ENCODE results near the gene TUBB6.

TUBB6 gene

DNA sequence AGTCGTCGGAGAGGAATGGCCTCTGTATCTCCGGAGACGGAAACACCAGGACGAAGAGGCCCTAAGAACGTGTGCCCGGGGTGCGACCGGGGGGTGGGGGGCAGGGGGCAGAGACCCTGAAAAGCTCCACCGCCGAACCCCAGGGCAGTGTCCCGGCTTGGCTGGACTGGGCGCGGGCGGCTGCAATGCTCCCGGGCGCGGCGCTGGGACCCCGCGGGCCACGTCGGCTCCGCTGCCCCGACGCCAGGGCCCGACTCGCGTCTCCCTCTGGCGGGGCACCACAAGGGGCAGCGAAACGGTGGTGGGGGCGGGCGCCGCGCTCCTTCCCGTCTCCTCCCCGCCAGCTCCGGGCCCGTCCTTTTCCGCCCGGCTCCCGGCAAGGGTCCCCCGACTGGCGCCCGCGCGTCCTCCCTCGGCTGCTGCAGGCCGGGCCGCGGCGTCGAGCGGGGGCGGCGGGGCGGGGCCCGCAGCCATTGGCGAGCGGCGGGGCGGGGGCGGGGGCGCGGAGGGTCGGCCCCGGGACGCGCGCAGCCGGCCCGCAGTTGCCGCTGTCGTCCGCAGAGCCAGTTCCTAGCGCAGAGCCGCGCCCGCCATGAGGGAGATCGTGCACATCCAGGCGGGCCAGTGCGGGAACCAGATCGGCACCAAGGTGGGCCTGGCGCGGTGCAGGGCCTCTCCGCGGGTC, at the start of gene TUBB6:
TSS of gene TUBB6 (plus strand) at position 541 of the 685 bp plus-strand sequence. CDS start at position 593, 52 bp downstream.
- no peak for DNase-seq (ENCODE audit: low spot score)

DNA sequence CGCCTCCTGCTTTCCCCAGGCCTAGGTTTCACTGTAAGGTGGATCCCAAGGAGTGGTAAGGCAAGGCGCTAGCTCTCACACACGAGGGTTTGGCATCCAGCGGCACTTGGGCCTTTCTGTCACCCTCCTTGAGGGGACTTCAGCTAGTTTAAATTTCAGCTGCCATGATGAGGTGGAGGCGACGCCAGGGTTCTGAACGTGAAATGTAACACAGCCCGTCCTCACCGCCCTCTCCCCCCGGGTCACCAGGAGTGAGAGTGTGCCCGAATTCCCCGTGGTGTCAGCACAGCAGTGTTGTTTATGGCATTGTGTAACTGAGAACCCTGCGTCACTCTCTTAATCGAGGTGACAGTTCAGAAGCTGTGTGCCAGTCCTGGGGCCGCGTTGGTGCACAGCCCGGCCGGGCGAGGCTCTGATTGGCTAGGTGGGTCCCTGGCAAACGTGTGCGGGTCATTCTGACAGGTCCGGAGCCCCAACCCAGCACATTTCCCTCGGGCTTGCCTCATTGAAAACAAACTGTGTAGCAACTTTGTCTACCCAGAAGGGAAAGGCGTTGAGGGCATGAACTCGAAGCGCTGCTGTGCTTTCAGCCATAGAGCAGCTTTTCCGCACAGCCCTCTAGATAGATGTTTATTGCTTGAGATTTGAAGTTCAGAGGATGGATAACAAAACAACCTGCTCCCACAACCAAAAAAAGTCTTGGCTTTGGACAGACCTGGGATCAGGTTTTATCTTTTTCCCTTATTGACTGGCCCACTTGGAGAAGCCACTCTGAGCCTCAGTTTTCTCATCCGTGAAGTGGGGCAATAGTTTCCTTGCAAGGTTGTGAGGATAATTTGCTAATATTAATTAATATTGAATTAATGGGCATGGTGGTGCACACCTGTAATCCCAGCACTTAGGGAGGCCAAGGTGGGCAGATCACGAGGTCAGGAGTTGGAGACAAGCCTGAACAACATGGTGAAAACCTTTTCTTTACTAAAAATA, 49.0 kb upstream of the TUBB6 start:
- no peak for DNase-seq (ENCODE audit: low spot score)

DNA sequence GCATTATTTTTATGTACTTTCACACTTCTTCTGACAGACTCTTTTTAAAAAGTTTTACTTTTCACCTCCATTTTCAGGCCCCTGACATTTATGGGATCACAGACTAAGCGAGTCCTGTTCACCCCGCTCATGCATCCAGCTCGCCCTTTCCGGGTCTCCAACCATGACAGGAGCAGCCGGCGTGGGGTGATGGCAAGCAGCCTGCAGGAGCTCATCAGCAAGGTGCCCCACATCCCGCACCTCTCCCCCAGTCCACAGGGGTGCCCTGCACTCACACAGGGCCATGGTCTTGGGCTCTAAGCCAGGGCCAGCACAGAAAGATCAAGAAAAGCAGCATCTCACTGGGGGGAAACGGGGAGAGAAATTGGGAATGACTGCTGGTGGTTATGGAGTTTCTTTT, 45.3 kb upstream of the TUBB6 start:
- DNase-seq (ENCODE audit: low spot score), result no peak

DNA sequence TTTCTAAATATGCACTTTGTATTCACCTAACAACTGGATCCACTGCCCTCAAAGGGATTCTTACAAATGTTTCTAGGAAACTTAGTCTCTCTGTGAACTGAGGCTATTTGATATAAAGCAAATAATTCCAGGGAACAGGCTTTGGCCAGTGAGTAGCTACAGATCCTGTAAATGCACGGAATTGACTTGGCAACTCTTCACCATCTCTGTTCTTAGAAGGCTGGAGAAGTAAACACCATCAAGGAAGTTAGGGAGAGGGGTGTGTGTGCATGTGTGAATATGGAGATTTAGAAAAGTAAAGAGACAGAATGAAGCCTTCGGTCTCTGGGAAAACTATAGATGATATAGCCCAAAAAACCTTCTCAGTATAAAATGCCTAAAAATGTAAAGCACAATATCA, 43.2 kb upstream of the TUBB6 start:
- no peak for DNase-seq (ENCODE audit: low spot score)

DNA sequence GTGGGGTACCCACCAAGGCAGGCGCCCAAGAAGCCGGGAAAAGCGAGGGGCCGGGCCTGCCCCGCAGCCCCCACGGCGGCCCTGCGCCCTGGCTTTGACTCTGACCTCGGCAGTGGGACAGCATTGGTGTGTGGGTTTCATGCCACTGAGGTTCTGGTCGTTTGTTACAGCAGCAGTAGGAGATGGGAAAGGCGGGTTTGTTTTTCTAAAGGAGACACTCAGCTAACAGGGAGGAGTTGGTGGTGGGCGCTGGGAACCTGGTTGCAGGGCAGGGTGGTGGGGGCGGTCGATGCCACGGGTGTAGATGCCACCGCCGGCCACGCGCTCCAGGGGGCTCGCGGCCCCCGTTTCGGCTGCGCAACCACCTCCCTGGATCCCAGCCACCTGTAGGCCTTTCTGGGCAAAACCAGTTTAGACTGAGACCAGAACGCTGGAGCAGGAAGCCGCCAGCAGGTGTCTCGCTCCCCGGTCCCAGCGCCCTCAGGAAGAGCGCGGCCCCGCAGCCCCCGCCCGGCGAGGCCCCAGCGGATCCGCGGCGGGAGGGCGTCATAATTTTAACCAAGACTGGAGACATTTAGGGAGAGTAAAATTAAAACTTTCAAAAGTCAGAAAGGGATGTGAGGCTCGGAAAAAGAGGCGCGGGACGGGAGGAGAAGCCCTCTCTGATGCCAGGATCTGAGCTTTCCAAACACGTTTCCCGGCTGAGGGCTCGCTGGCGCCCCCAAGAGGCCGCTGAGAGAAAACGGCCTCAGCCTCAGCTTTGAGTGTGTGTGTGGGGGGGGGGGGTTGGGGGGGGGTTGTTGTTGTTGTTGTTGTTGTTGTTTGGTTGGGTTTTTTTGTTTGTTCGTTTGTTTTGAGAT, 36.4 kb upstream of the TUBB6 start:
- DNase-seq (ENCODE audit: low spot score), result peak; percentile 45

DNA sequence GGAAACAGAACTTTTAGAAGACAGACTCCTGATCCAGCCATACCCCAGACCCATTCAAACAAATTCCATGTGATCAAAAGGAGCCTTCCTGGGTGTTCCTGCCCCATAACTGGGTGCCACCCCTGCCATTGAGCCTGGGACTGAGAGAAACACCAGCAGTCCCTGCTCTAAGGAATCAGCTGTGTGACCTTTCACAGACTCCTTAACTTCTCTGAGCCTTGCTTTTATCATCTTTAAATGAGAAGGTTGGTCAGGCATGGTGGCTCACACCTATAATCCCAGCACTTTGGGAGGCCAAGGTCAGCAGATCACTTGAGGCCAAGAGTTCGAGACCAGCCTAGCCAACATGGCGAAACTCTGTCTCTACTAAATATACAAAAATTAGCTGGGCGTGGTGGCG, 33.2 kb upstream of the TUBB6 start:
- no peak for DNase-seq (ENCODE audit: low spot score)

DNA sequence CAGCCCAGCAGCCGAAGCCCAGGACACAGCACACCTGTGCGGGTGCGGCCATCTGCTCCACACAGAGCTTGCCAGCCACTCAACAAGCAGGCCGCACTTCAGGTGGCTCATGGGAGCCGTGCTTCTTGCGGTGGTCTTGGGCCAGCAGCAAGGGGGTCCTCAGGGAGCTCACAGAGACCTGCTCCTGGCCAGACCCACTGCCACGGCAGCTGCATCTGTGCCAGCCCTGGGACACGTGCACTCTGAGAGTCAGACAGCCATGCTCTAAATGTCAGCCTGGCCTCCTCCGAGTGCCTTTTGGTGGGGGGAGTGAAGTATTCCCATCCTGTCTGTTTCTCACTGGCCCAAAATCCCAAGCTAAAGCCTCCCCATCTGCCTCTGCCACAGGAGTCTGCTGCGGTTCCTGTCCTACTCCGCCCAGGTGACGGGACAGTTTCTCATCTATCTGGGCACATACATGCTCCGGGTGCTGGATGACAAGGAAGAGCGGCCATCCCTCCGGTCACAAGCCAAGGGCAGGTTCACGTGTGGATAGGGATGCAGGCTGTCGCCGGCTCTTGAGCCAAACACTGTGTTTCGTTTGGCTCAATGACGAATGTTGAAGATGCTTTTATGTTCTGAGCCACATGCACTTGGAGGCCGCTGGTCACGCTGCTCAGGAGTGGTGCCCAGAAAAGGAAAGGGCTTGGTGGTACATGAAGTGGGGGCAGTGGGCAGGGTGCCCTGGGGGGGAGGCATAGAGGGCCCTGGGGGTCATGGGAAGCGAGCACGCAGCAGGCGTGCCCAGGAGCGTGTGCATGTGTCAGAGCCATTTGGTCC, 31.1 kb upstream of the TUBB6 start:
- DNase-seq (ENCODE audit: low spot score), result no peak

DNA sequence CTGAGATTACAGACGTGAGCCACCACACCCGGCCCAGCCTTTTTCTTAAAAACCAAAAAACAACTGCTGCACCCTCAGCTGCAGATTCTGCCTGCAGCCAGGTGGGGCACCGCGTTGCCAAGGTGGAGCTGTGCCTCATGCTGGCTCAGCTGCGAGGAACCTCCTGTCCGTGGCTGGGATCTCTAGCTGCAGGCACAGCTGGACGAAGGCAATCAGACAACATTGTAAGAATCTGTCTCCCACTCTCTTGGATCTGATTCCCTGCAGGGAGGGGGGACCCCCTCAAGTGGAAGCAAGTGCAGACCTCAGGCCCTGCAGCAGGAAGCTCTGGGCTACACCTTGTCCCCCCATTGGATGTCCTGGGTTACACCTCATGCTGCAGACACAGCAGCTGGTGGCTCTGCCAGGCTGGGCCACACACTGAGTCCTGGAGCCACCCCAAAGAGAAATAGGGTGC, 29.8 kb upstream of the TUBB6 start:
- no peak for DNase-seq (ENCODE audit: low spot score)

DNA sequence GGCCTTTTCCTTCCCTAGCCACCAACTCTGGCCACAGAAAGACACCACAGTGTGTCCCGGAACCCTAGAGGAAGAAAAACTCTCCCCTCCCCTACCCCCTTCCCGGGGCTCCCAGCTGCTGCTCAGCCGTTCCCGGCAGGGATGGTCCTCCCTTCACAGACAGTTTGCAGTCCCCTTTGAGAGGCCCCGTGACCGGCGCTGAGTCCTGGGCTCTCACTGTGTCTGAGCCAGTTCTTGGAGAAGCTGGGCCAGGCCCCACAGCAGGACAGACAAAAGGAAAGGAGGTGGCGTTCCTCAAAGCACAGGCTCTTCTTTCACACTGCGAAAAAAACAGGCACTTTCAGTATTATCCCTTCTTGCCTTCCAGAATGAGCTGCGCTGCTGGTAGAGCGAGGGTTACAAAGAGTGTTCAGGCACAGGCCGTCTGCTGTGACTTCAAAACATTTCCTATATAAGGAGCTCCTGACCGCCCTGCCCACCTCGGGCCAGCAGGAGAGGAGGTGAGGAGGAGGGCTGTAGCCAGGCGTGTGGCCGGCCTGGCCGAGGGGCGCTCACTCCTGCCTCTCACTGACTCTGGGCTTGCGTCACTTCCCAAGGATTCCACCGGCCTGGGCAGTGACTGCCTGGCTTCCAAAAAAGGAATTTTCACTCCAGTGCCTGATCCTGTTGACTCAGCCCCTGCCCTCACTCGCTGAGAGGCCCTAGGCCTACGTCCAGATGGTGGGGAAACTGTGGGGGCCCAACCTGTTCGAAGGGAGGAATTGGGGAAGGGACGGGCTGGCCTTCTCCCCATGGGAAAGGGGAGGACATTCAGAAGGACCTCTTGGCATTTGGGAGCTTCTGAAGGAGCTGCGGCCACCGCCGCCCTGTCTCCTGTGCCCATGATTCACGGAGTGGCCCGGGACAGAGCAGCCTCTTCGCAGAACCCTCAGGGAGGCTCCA, 29.0 kb upstream of the TUBB6 start:
- peak; percentile 30 for DNase-seq (ENCODE audit: low spot score)

DNA sequence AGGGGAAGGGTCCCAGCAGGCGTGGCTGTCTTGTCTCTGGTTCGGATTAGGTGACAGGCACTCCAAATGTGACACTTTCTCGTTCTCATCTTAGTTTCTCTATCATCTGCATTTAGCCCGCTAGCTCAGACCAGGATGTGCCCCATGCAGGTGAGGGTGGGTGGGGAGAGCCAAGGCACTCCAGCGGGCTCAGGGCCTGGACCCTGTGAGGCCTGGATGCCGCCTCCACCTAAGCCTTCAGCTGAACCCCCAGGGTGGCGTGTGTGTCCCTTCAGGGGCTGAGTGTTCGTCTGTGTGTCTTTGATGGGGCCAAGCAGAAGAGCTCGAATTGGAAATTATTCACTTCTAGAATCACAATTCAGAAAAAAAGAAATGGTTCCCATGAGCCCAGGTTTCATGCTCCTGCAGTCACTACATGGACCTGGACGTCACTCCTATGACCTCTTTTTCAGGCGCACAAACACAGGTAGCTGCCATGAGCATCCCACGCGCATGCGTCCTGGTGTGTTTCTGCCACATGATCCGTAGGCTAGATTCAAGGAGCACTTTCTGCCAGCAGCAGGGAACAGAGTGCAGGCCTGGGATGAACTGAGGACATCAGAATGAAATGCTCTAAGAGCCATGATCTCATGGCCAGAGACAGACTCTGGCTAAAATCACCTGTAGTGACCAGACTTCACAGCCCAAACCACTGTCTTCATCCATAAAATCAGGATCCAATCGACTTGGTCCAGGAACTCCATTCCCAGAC, 28.1 kb upstream of the TUBB6 start:
- DNase-seq (ENCODE audit: low spot score), result no peak

DNA sequence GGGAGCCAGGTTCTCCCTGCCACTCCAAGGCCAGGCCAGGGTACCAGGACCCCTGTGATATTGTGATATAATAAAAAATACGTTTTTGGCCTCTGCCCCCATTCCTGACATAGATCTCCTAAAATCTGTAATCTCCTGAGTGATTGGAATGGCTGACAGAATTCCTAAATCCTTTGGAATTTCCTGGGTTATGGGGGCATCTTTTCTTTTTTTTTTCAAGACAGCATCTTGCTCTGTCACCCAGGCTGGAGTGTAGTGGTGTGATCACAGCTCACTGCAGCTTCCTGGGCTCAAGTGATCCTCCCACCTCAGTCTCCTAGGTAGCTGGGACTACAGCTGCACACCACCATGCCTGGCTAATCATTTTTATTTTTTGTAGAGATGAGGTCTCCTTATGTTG, 26.2 kb upstream of the TUBB6 start:
- no peak for DNase-seq (ENCODE audit: low spot score)

DNA sequence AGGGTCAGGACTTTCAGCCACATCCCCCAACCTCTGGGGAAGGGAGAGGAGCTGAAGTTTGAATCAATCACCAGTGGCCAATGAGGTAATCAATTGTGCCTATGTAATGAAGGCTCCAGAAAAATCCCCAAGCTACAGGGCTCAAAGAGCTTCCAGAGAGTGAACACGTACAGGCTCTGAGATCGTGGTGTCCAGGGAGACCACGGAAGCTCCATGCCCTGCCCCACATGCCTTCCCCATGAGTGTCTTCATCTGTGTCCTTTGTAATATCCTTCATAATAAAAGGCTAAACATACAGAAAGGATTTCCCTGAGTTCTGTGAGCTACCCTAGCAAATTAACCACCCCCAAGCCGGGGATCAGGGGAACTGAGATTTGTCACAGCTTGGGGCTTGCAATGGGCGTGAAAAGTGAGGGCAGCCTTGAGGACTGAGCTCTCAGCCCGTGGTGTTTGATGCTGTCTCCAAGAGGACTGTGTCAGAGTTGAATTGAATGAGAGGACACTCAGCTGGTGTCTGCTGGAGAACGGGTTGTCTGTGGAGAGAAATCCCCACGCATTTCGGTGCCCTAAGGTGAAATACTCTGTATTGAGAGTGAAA, 25.5 kb upstream of the TUBB6 start:
- DNase-seq (ENCODE audit: low spot score), result no peak

DNA sequence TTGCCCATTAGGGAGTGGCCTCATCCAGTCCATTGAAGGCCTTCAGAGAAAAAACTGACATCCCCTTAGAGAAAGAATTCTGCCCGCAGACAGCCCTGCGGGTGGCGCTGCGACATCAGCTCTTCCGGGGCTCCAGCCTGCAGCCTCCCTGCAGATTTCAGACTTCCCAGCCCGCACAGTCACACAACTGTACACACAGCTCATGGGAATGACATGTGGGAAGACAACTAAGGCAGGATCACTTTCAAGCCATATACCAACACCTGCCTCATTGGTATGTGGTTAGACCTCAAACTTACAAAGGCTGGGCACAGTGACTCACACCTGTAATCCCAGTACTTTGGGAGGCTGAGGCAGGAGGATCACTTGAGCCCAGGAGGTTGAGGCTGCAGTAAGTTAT, 24.8 kb upstream of the TUBB6 start:
- DNase-seq (ENCODE audit: low spot score), result no peak

DNA sequence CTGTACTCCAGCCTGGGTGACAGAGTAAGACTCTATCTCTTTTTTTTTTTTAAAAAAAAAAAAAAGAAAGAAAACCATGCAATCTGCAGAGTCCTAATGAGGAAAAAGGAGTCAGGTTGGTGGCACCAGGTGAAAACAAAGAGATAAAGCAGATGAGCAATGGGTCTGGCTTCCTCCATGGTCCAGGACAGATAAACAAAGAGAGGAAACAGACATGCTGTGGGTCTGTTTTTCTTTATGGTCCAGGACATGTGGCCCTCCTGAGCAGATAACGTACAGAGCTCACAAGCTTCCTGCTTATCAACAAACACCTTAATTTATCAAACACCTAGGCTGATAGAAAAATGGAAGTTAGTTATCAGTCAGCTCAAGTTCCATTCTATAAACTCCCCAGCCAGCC, 24.4 kb upstream of the TUBB6 start:
- no peak for DNase-seq (ENCODE audit: low spot score)

DNA sequence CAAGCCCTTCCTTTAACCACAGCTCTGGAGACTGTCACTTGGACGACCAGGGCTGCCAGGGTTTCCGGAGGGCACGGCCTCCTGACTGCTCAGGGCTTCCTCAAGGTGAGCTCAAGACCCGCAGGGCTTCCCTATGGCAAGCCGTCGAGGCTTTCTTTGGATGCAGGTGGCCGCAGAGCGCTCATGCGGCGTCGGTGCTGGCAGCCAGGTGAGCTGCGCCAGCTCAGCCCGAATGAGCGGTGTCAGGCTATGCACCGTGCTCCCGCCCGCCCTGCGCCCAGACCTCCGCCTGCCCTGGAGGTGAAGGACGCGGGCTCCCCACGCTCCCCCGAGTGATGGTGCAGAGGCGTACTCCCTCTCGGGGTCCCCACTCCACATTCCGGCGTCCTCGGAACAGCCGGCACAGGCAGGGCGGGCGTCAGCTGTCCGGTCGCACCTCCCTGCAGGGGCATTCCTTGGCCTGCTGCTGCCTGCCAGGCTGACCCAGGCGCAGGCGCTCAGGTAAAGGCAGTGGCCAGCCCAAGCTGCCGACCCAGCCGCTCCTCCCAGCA, 20.8 kb upstream of the TUBB6 start:
- no peak for DNase-seq (ENCODE audit: low spot score)

DNA sequence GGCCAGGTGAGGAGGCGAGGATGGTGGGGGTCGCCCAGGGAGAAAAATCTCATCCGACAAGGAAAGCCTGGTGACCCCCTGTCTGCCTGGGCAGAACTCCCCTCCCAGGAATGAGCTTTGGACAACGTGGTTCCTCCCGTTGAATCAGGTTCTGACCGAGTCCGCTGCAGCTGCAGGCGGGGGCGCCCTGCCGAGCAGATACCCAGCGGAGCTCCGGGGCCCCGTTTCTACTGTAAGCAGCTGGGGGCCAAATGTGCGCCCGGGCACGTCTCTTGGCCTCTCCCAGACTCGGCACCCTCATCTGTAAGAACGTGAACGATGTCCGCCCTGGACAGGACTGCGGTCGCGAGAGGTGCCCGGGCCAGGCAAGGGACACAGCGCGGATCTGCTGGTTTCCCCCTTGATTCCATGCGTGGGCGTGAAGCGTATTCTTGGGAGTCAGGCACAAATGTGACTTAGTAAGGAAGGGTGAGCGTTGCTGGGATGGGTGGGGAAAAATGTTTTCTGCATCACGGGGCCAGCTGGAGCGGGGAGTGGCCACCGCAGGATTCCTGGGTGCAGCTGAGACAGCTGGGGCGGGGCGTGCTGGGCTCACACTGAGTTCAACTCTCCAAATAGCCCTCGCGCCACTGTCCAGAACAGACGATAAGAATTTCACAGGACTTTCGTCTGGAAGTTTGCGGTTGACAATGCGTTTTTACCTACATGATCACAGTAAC, 20.2 kb upstream of the TUBB6 start:
- DNase-seq (ENCODE audit: low spot score), result no peak

DNA sequence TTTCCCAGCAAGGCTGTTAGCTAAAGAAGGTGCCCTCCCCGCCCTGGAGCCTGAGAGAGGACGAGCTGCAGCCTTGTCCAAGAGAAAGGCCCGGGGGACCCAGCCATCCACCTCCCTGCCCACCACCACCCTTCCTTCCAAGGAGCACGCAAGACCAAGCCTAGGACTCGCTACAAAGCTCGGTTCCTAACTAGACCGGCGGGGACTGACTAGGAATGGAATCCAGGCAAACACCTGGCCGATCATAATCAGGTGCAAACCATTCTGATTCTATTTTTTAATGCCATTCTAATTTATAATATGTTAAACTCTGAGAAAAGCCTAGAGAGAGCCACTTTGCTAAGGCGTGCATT, 19.7 kb upstream of the TUBB6 start:
- no peak for DNase-seq (ENCODE audit: low spot score)

DNA sequence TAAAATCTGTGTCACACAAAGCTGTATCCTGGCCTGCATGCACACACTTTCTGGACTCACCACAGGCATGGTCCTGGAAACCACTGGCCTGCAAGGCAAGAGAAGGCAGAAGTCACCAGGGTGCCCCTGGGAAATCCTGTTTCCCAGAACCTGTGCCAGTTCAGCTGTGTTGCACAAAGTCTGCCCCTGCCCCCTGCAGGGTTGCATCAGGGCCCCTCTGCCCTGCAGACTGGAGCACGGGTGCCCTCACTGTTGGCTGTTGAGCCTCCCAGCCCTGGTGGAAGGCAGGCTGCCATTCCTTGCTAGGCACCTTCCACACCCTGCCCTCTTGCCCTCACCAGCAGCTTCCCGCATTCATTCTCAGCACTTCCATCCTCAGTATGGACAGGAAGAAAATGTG, 18.0 kb upstream of the TUBB6 start:
- no peak for DNase-seq (ENCODE audit: low spot score)

Measured in globus pallidus (tissue), 1 donor.